IPS DF 6.9 (cell line): ENCODE measurements around the gene KRTAP1-5.
"Not testable (repeated sequence)": the region's sequence is repeated elsewhere in the genome, so short reads cannot be mapped to it uniquely, and the experiment has no call there.

ENCODE experiments used
- DNase-seq: peaks from one replicate; pipeline ENCODE4 v3.0.0-alpha.2; 2013; ENCODE audit warnings: low read depth, low spot score
- H3K27ac ChIP-seq: one replicate; pipeline ENCODE4 v1.5.1; 2013; ENCODE audit warnings: low read length, control low read depth
- H3K27me3 ChIP-seq: 2 replicates; pipeline ENCODE4 v1.6.1; 2013; ENCODE audit warnings: mild to moderate bottlenecking, low read length; ENCODE audit not compliant: control insufficient read depth, insufficient read depth
- H3K36me3 ChIP-seq: 2 replicates; pipeline ENCODE4 v1.6.1; 2013; ENCODE audit warnings: low read length; ENCODE audit not compliant: control insufficient read depth, insufficient read depth
- H3K4me1 ChIP-seq: 2 replicates; pipeline ENCODE4 v1.6.1; 2013; ENCODE audit warnings: low read length; ENCODE audit not compliant: control insufficient read depth, insufficient read depth
- H3K4me3 ChIP-seq: 2 replicates; pipeline ENCODE4 v1.5.1; 2013; ENCODE audit warnings: mild to moderate bottlenecking, low read length
- H3K9me3 ChIP-seq: 2 replicates; pipeline ENCODE4 v1.6.1; 2013; ENCODE audit warnings: low read length, inconsistent platforms; ENCODE audit not compliant: control insufficient read depth, insufficient read depth
- WGBS: extraction: QIAGEN DNeasy Blood & Tissue Kit; methylation state at CpG from one replicate; pipeline ENCODE4 v1.1.7; 2013; ENCODE audit warnings: mixed read lengths, missing lambda C conversion rate; ENCODE audit not compliant: insufficient read length, insufficient coverage; 5-methylcytosine and 5-hydroxymethylcytosine counted together

The KRTAP1-5 gene

GRCh38 chr17:41026715-41027471 is at the start of gene KRTAP1-5:
TSS of gene KRTAP1-5 (minus strand) at chr17:41027208. CDS start at chr17:41027155, 53 bp downstream.
- DNase-seq: no peak
- H3K9me3 ChIP-seq: no peaks in the 10 kb centered on the region
- no peak within 1 kb of the TSS for H3K4me3 ChIP-seq
- no peaks in the 10 kb centered on the region for H3K36me3 ChIP-seq
- no peaks in the 10 kb centered on the region for H3K4me1 ChIP-seq
- no CpG with 5 or more reads among the region's 9 CpGs for WGBS
- no peak within 1 kb of the TSS for H3K27ac ChIP-seq
- no peaks in the 10 kb centered on the region for H3K27me3 ChIP-seq

GRCh38 chr17:41076788-41077187 is 49.8 kb upstream of the KRTAP1-5 start:
- H3K9me3 ChIP-seq: no peaks in the 10 kb centered on the region
- no peak overlapping the region for H3K4me3 ChIP-seq
- H3K4me1 ChIP-seq: no peaks in the 10 kb centered on the region
- no peak overlapping the region for H3K27ac ChIP-seq
- DNase-seq: no peak
- no peaks in the 10 kb centered on the region for H3K36me3 ChIP-seq
- H3K27me3 ChIP-seq: no peaks in the 10 kb centered on the region

GRCh38 chr17:41073676-41074075 is 46.7 kb upstream of the KRTAP1-5 start:
- no CpG with 5 or more reads among the region's 2 CpGs for WGBS
- no peaks in the 10 kb centered on the region for H3K36me3 ChIP-seq
- no peaks in the 10 kb centered on the region for H3K27me3 ChIP-seq
- H3K27ac ChIP-seq: no peak overlapping the region
- DNase-seq: no peak
- no peaks in the 10 kb centered on the region for H3K4me1 ChIP-seq
- no peak overlapping the region for H3K4me3 ChIP-seq
- H3K9me3 ChIP-seq: no peaks in the 10 kb centered on the region

DNA sequence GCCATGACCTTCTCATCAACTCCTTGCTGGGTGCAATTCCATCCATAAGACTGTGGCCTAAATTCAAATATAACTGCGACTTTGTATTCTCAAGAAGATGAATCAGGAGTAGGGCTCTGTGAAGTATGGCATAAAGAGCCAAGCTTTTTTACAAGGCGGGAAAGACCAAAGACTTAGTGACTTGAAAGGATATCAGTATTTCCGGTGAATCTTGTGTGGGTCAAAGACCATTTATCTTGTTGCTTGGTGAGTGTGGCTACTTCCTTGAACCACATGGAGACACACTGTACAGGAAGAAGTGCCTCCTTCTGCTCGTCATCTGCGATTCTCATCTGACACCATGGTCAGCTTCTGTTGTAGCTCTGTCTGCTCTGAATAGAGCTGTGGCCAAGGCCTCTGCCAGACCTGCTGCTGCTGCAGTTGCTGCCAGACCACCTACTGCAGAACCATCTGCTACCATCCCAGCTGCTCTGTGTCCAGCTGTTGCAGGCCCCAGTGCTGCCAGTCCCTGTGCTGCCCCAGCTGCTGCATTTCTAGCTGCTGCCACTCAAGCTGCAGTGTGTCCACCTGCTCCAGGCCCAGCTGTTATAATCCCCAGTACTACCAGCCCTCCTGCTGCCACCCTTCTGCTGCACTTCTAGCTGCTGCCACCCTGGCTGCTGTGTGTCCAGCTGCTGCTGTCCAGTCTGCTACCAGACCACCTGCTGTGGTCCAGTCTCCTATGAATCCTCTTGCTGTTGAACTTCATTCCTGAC is 44.8 kb upstream of the KRTAP1-5 start:
- no CpG with 5 or more reads among the region's 5 CpGs for WGBS

DNA sequence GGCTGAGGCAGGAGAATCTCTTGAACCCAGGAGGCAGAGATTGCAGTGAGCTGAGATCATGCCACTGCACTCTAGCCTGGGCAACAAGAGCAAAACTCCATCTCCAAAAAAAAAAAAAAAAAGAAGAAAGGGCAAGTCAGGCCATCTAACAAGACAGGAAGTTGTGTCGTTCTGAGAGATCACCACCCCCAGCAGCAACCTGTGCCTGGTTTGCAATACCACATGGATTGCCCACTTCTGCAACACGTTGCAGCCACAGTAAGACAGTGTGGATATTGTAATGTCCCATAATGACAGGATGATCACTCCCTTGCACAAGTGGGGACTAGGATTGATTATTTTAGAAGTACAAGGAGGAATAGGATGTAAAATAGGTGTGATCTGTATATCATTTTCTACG is 42.0 kb upstream of the KRTAP1-5 start:
- Histone ChIP-seq H3K27ac (no peak overlapping the region), H3K27me3 (no peaks in the 10 kb centered on the region), H3K36me3 (no peaks in the 10 kb centered on the region), H3K4me3 (no peak overlapping the region), H3K4me1 (no peaks in the 10 kb centered on the region), H3K9me3 (no peaks in the 10 kb centered on the region)
- no peak for DNase-seq
- no CpG with 5 or more reads among the region's 3 CpGs for WGBS

More for the DNA sequence above, 44.8 kb upstream of the KRTAP1-5 start:
- H3K4me3 ChIP-seq: no peak overlapping the region
- no peak for DNase-seq
- no peaks in the 10 kb centered on the region for H3K27me3 ChIP-seq
- H3K9me3 ChIP-seq: no peaks in the 10 kb centered on the region
- H3K4me1 ChIP-seq: no peaks in the 10 kb centered on the region
- H3K27ac ChIP-seq: no peak overlapping the region
- H3K36me3 ChIP-seq: no peaks in the 10 kb centered on the region

DNA sequence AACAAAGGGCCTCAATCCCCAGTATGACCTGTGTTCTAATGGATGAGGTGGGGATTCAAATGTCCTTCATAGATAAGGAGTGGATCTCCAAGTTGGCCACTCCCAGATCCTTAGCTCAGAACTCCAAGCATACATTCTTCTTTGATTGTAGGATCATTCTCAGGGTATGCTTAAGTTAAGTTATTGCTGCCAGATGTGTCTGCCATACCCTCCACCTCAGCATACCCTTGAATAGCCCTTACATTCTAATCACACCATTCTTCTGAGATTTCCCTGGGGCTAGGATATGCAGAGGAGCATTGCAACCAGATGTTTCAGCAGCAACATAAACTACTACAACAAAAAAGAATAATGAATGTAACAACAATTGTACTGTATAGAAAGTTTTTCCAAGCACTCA is 40.3 kb upstream of the KRTAP1-5 start:
- Histone ChIP-seq H3K9me3 (no peaks in the 10 kb centered on the region), H3K27me3 (no peaks in the 10 kb centered on the region), H3K36me3 (no peaks in the 10 kb centered on the region), H3K4me3 (no peak overlapping the region), H3K27ac (no peak overlapping the region), H3K4me1 (no peaks in the 10 kb centered on the region)
- no peak for DNase-seq

- no peaks in the 10 kb centered on the region for H3K4me1 ChIP-seq
- no peak within 1 kb of the TSS for H3K4me3 ChIP-seq
- no peaks in the 10 kb centered on the region for H3K36me3 ChIP-seq
- H3K27me3 ChIP-seq: no peaks in the 10 kb centered on the region
- WGBS: 100% methylated on average over 1 of the region's 6 CpGs
- H3K9me3 ChIP-seq: no peaks in the 10 kb centered on the region
- no peak for DNase-seq
- H3K27ac ChIP-seq: no peak within 1 kb of the TSS
These were observed 39.0 kb upstream of the KRTAP1-5 start, which contains the start of gene KRTAP2-4 for GRCh38 chr17:41065829-41066624. TSS of gene KRTAP2-4 (minus strand) at chr17:41065879. CDS start at chr17:41065845, 34 bp downstream.

DNA sequence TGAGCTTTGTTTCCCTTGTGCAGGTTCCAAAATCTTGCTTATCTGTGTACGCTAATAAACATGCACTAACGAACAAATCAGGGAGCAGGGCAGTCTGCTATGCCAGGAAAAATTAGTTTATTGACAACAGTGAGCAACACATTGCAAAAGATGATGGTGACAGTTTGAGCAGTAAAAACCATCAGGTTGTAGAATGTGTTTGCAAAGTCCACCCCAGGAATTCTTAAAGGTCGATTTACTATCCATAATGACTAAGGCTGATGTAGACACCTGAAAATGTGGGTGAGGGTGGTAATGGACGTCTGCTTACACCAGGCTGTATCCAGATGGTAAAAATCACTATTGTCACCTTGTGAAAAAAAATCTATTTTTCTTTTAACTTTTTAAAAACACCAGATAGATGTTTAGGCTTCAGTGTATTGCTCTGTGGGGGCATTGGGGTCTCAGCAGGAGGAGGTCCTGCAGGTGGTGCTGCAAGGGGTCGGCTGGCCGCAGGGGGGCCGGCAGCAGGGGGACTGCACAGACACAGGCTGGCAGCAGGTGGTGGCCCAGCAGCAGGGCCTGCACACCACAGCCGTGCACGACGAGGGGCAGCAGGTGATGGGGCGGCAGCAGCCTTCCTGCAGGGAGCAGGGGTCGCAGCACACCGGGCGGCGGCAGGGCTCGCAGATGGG is 38.1 kb upstream of the KRTAP1-5 start:
- not testable (repeated sequence) for H3K9me3 ChIP-seq, DNase-seq, H3K36me3 ChIP-seq, H3K4me1 ChIP-seq, H3K27ac ChIP-seq, H3K27me3 ChIP-seq, H3K4me3 ChIP-seq
- WGBS: no CpG with 5 or more reads among the region's 16 CpGs

DNA sequence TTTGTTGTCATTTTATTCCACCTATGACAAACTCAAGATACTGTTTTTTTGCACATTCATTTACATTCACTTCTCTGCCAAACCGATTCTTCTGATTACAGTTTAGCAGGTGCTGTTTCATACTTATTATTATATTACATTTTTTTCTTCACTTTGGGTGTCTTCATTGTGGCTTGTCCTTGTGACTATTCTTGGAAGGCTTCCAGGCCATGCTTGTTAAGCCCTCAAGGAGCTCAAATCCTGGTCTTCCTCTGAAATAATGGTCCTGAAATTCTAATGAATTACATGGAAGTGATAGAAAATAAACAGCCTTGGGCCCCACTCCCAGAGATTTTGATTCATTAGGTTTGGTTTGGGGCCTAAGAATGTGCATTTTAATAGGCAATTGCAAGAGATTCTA is 37.3 kb upstream of the KRTAP1-5 start:
- WGBS: no CpG with 5 or more reads among the region's 1 CpG
- Histone ChIP-seq H3K36me3 (no peaks in the 10 kb centered on the region), H3K27ac (no peak overlapping the region), H3K4me1 (no peaks in the 10 kb centered on the region), H3K9me3 (no peaks in the 10 kb centered on the region), H3K27me3 (no peaks in the 10 kb centered on the region), H3K4me3 (no peak overlapping the region)
- no peak for DNase-seq

DNA sequence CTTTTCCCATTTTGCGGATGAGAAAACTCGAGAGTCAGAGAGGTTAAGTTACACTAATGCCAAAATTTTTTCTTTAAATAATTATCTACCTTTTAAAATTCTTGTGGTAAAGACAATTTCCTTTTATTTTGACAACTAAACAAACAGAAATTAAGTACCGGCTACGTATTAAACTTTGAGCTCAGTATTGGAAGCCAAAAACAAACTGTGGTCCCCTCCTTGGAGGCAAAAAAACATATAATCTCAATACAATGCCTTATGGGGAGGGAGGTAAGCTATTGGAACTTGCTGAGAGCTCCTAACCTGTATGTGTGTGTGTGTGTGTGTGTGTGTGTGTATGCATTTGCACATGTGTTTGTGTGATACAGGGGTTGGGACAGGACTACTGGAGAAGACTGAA is 36.4 kb upstream of the KRTAP1-5 start:
- Histone ChIP-seq H3K27me3 (no peaks in the 10 kb centered on the region), H3K4me3 (no peak overlapping the region), H3K9me3 (no peaks in the 10 kb centered on the region), H3K4me1 (no peaks in the 10 kb centered on the region), H3K27ac (no peak overlapping the region), H3K36me3 (no peaks in the 10 kb centered on the region)
- WGBS: no CpG with 5 or more reads among the region's 4 CpGs
- no peak for DNase-seq
